NCI-H524 (cell line): ENCODE measurements around the gene RNF208.

ENCODE experiments used
- DNase-seq, 2 experiments: peaks; one replicate each; lab custom pipeline; 2025; lab: John Stamatoyannopoulos, UW

Gene RNF208, protein sequence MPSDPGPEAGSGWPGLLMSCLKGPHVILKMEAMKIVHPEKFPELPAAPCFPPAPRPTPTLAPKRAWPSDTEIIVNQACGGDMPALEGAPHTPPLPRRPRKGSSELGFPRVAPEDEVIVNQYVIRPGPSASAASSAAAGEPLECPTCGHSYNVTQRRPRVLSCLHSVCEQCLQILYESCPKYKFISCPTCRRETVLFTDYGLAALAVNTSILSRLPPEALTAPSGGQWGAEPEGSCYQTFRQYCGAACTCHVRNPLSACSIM

DNA sequence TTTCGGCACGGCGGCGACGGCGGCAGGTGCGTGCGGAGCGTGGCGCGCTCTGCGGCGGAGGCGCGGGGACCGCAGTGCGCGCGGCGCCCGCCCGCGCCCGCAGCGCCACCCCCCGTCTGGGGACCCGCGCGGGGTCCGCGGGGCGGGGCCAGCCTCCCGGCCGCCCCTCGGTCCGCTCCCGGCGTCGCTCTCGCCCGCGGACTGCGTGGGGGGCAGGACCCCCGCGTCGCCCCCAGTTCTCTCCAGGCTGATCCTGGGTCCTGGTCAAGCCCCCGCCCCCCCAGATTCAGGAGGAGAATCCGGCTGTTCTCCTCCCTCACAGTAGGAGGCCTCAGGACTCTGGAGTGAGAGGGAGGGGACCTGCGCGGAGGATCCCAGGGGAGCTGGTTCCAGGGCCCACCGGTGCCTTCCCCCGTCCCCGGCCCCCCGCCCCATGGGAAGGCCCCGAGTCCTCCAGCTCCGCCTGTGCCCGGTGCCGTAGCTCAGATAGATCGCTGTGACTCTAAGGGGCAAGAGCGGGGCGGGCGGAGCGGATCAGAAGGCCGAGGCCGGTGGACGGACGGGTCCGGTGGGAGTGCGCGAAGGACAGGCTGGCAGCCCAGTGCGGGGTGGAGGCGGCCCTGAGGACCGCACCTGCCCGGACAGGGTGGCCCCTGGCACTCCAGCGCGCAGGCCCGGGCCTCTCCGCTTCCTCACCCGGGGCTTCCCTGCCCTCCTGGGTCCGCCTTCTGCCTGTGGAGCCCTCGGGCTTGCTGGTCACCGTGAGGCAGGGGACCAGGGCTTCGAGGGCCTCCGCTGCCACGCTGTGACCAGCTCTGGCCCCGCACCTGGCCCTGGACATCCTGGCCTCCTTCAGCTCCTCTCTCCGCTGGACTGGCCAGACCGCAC is at the start of gene RNF208:
RNF208 (minus strand) TSS at position 51 of the 888 bp plus-strand sequence. CDS start 1,028 bp downstream, outside the sequence.
- DNase-seq, result peak in 1 of 2 experiments; percentile 54

DNA sequence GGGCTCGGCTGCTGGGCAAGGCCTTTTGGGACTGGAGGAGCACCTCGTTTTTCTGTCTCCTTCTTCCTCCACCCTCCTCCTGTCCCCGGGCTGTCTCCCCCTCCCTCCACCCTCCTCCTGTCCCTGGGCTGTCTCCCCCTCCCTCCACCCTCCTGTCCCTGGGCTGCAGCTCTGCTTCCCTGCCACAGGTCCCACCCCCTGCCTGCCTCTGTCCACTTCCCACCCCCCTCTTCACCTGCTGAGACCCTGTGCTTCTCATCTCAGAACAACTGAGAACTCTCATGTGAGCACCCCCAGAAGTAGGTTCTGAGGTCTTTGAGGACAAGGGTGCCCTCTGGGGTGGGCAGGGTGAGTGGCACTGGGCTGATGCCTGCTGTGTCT is 49.6 kb upstream of the RNF208 start:
- DNase-seq, result no peak

GRCh38 chr9:137270929-137271695 is 49.1 kb upstream of the RNF208 start:
- no peak for DNase-seq

GRCh38 chr9:137269231-137269772 is 47.3 kb upstream of the RNF208 start:
- DNase-seq, result no peak

- no peak for DNase-seq
These were observed 46.6 kb upstream of the RNF208 start for GRCh38 chr9:137268538-137269201.

DNA sequence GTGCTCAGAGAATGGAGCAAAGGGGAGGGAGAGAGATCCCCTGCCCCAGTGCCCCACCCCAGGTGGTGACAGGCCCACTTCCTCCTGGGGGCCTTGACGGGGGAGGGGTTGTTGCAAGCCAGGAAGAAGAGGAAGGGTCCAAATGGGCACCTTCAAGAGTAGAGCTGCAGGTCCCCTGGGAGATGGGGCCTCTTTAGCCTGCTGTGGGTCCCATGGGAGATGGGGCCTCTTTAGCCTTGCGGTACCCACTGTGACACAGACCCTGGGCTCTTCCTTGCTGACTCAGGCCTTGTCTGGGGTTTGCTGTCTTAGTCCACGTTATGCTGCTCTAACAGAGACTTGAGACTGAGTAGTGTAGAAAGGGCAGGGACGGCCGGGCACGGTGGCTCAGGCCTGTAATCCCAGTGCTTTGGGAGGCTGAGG is 45.9 kb upstream of the RNF208 start:
- no peak for DNase-seq

- DNase-seq, result no peak
These were observed 44.8 kb upstream of the RNF208 start for GRCh38 chr9:137266585-137267453.

GRCh38 chr9:137266162-137266527 is 44.1 kb upstream of the RNF208 start:
- no peak for DNase-seq

DNA sequence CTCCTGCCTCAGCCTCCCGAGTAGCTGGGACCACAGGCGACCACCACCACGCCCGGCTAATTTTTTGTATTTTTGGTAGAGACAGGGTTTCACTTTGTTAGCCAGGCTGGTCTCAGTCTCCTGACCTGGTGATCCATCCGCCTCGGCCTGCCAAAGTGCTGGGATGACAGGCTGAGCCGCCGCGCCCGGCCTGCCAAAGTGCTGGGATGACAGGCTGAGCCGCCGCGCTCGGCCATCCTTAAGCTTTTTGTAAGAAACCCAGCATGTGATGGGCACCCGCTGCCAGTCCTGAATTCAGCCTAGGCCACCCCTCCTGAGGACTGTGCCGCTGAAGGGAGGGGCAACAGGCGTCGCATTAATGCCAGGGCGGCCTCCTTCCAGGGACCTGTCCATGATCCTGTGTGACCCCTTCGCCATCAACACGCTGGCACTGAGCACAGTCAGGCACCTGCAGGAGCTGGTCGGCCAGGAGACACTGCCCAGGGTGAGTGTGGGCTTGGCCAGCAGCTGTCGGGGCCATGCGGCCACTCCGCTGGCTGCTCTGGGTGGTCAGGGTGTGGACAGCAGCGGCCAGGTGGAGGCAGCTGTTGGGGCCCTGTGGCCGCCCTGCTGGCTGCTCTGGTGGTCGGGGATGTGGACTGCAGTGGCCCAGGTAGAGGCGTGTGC is 43.6 kb upstream of the RNF208 start:
- DNase-seq, result no peak

DNA sequence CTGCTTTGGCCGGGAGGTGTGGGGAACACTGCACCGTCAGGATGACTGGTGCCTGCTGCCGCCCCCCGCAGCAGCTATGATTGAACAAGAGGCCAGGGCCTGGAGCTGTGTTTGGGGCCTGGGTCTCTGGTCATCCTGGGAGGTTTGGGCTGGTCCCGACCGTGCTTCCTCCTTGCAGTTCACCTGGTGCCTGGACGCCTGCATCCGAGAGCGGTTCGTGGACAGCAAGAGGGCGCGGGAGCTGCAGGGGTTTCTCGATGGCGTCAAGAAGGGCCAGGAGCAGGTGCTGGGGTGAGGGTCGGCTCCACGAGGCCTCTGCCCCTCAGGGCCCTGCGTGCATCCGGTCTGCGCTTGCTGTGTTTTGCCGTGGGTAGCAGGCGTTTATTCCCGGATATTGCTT is 42.0 kb upstream of the RNF208 start:
- no peak for DNase-seq

- DNase-seq, result no peak
These were observed 41.5 kb upstream of the RNF208 start for GRCh38 chr9:137263506-137263905.

DNA sequence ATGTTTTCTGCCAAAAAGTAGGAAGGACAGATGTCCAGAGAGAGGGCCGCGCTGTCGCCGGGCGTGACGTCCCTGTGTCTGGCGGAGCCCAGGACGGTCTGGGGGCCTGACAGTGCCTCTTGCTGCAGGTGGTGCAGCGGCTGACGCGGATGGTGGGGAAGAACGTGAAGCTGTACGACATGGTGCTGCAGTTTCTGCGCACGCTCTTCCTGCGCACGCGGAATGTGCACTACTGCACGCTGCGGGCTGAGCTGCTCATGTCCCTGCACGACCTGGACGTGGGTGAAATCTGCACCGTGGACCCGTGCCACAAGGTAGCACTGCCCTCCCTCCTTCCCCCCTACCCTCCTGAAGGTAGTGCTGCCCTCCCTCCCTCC is 40.9 kb upstream of the RNF208 start:
- DNase-seq, result no peak

- DNase-seq, result peak in 1 of 2 experiments; percentile 47
These were observed 40.3 kb upstream of the RNF208 start for GRCh38 chr9:137262173-137262908.

DNA sequence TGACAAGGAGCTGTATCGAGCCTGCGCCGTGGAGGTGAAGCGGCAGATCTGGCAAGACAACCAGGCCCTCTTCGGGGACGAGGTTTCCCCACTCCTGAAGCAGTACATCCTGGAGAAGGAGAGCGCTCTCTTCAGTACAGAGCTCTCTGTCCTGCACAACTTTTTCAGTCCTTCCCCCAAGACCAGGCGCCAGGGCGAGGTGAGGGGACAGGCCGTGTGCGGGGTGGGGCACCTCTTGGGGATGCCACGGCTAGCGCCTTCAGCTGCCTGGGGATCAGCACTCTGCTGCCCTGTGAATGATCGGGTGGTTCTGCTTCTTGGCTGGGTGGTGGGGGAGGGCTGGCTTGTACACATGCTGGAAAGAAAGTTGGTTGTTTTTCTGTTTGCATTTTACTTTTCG is 34.8 kb upstream of the RNF208 start:
- no peak for DNase-seq

DNA sequence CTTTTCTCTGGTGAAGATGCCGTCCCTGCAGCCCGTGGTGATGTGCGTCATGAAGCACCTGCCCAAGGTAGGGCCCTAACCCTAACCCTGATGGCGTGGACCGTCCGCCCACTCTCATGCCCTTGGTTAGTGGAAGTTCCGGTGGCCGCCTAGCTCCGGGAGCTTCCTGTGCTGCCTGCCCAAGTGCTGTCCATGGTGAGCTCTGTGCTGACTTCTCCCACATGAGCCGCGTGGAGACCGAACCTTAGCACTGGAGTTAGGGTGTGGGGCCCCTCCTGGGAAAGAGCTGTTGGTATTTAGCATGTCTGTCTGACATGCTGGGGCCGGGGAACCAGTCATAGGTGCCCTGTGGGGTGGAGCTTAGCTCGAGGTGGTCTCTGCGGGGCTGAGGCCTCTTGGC is 34.3 kb upstream of the RNF208 start:
- no peak for DNase-seq

GRCh38 chr9:137255448-137256114 is 33.5 kb upstream of the RNF208 start:
- peak in 1 of 2 experiments; percentile 69 for DNase-seq

DNA sequence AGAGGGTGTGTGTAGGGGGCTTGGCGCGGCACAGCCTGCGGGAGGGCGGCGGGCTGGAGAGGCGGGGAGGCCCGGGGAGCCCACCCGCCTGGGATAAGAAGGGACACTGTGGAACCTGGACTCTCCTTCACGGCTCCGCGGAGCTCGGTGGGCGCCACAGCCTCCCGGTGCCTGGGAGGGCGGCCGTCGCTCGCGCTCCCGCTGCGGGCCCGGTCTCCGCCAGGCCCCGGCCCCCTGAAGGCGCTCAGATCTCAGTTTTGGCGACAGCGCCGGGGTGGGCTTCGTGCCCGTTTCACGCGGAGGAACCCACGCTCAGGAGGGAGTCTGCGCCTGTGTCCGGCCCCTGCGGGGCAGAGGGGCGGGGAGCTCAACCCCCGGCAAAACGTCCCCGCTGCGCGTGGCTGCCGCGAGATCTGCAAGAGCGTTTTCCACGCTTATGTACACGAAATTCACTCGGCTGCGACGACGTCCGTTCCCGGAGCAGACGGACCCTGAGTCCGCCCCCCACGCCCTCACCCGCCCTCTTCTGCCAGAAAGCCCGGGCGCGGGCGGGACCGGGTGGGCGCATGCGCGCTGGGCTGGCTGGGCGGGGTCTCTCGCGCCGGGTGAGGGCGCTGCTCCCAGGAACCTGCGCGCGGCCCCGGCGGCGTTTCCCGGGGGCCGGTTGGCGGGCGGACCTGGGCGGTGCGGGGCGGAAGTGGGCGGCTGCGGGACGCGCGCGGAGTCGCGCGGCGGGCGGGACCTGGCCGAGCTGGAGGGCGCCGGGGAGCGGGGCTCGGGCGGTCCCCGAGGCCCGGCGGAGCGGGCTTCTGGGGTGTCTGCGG is 32.8 kb upstream of the RNF208 start, which contains the start of gene NELFB:
NELFB (plus strand) TSS at position 704 of the 824 bp plus-strand sequence.
- DNase-seq, result peak; percentile 77 to 89
